ENCODE results near the gene NGF.

NGF gene

DNA sequence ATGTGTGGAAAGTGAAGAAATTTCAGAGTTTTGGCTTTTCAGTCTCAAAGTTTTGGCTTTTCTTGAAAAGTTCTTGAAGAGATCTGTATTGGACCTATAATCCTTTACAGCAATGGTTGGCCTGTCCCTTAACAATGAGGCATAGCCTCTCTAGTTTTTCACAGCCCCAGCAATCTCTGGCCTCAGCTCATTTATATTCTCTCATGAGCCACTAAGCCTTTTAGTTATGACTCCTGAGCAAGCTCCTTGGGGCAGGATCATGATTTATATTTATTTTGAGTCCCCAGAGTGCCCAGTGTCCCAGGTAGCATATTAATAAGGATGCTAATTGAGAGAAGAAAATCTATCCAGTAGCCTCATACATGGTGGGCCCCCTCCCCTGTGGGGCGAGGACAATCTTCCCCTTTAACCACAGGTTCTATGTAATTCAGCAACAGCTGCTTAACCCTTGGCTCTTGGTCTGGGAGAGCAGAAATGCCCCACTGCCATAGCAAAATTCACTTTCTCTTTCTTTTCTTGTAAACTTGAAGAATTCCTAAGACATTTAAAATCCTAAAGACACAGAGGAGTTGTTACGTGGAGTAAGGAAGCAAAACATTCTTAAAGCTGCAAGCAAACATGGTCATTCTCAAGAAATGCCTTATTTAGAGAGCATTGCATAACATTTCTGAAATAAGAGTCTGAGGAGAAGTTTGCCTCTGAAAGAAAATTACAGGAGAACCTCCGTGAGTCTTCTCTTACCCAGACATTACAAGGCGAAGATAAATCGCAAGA is 6.3 kb downstream of the NGF start:
- no peak for ATAC-seq
- no peak for TF ChIP-seq CSDC2 (CRISPR knock-in tag; IDR thresholded peaks at IDR 0.05)
- TF ChIP-seq ZNF8 (CRISPR knock-in tag; IDR thresholded peaks at IDR 0.05) = no peak
- no peak for TF ChIP-seq RARB (CRISPR knock-in tag; IDR thresholded peaks at IDR 0.05)
- TF ChIP-seq, protein P1, sequence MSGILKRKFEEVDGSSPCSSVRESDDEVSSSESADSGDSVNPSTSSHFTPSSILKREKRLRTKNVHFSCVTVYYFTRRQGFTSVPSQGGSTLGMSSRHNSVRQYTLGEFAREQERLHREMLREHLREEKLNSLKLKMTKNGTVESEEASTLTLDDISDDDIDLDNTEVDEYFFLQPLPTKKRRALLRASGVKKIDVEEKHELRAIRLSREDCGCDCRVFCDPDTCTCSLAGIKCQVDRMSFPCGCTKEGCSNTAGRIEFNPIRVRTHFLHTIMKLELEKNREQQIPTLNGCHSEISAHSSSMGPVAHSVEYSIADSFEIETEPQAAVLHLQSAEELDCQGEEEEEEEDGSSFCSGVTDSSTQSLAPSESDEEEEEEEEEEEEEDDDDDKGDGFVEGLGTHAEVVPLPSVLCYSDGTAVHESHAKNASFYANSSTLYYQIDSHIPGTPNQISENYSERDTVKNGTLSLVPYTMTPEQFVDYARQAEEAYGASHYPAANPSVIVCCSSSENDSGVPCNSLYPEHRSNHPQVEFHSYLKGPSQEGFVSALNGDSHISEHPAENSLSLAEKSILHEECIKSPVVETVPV (CRISPR knock-in tag; IDR thresholded peaks at IDR 0.05) = no peak
- no peak for TF ChIP-seq ARNTL (CRISPR knock-in tag; IDR thresholded peaks at IDR 0.05; ENCODE audit: borderline replicate concordance, low read depth)
- no peak for TF ChIP-seq TOX (CRISPR knock-in tag; IDR thresholded peaks at IDR 0.05; ENCODE audit: borderline replicate concordance)
- no peak for TF ChIP-seq ZFP30 (CRISPR knock-in tag; IDR thresholded peaks at IDR 0.05)
- TF ChIP-seq ZFP3 (CRISPR knock-in tag; IDR thresholded peaks at IDR 0.05) = no peak
- no peak for TF ChIP-seq ISL1 (CRISPR knock-in tag; IDR thresholded peaks at IDR 0.05)
- TF ChIP-seq GLIS3 (CRISPR knock-in tag; IDR thresholded peaks at IDR 0.05) = no peak
- TF ChIP-seq POU6F1 (CRISPR knock-in tag; IDR thresholded peaks at IDR 0.05; ENCODE audit: borderline replicate concordance, low read depth) = no peak
- no peak for TF ChIP-seq ZC3H10 (CRISPR knock-in tag; IDR thresholded peaks at IDR 0.05)
- no peak for TF ChIP-seq ZNF565 (CRISPR knock-in tag; conservative IDR thresholded peaks at IDR 0.05; ENCODE audit: low read depth)
- no peak for TF ChIP-seq CREB5 (CRISPR knock-in tag; IDR thresholded peaks at IDR 0.05; ENCODE audit: low read depth)
- no peak for TF ChIP-seq TCF4 (CRISPR knock-in tag; IDR thresholded peaks at IDR 0.05; ENCODE audit: borderline replicate concordance)
- TF ChIP-seq OSR1 (CRISPR knock-in tag; IDR thresholded peaks at IDR 0.05) = no peak
- TF ChIP-seq BACH2 (CRISPR knock-in tag; IDR thresholded peaks at IDR 0.05; ENCODE audit: borderline replicate concordance) = no peak

DNA sequence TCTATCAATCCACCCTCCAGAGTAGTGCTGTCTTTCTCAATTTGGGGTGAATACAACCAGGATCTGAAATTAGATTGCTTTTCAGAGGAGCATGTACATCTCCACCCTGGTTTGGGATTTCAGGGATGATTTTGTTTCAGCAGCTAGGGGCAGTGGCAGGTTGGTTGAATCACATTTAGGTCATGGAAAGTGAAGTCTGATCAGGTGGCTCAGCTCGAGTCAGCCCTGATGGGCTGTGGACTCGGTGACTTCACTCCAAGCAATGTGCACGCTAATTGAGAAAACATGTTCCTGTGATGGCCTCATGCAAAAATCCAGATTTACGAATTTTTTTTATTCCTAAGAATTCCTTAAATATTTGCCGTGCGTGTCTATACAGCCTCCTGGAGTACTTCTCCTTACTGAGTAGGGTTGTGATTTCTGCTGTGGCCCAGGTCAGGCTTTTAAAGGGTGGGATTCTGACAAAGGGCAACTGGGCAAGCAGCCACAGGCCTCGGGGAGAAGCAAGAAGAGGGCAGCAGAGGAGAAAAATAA is 7.5 kb downstream of the NGF start:
- peak; percentile 81 for ATAC-seq

GRCh38 chr1:115329965-115330364 is 8.1 kb downstream of the NGF start:
- ATAC-seq = peak; percentile 66
- TF ChIP-seq CREB5 (CRISPR knock-in tag; IDR thresholded peaks at IDR 0.05; ENCODE audit: low read depth) (no peak), ZC3H10 (CRISPR knock-in tag; IDR thresholded peaks at IDR 0.05) (no peak), ISL1 (CRISPR knock-in tag; IDR thresholded peaks at IDR 0.05) (peak; percentile 74)

More for the DNA sequence above, 7.5 kb downstream of the NGF start:
- peak; percentile 19; the same call in 1 of the 2 replicates for TF ChIP-seq TCF4 (CRISPR knock-in tag; IDR thresholded peaks at IDR 0.05; ENCODE audit: borderline replicate concordance)
- TF ChIP-seq POU6F1 (CRISPR knock-in tag; IDR thresholded peaks at IDR 0.05; ENCODE audit: borderline replicate concordance, low read depth) = no peak
- TF ChIP-seq BACH2 (CRISPR knock-in tag; IDR thresholded peaks at IDR 0.05; ENCODE audit: borderline replicate concordance) = no peak

GRCh38 chr1:115327270-115327669 is 10.8 kb downstream of the NGF start:
- no peak for ATAC-seq
- TF ChIP-seq ESRRG (CRISPR knock-in tag; IDR thresholded peaks at IDR 0.05) (no peak), TCF4 (CRISPR knock-in tag; IDR thresholded peaks at IDR 0.05; ENCODE audit: borderline replicate concordance) (no peak), TOX (CRISPR knock-in tag; IDR thresholded peaks at IDR 0.05; ENCODE audit: borderline replicate concordance) (no peak), ZNF565 (CRISPR knock-in tag; conservative IDR thresholded peaks at IDR 0.05; ENCODE audit: low read depth) (no peak), TSHZ2 (CRISPR knock-in tag; IDR thresholded peaks at IDR 0.05) (no peak), POU6F1 (CRISPR knock-in tag; IDR thresholded peaks at IDR 0.05; ENCODE audit: borderline replicate concordance, low read depth) (no peak), OSR1 (CRISPR knock-in tag; IDR thresholded peaks at IDR 0.05) (no peak), CSDC2 (CRISPR knock-in tag; IDR thresholded peaks at IDR 0.05) (no peak), ZC3H10 (CRISPR knock-in tag; IDR thresholded peaks at IDR 0.05) (no peak)

Measured in SK-N-SH treated with all-trans-retinoic acid at 6 μM for 48 hours (cell line).